Ovary (tissue), 9 donors: ENCODE data around the gene FKBP1B. TPM values are rescaled to one million over a fixed set of nuclear protein-coding genes. Genes with fewer than 3 reads are reported as not detected.
"Not testable (repeated sequence)": the region's sequence is repeated elsewhere in the genome, so short reads cannot be mapped to it uniquely, and the experiment has no call there.

Source experiments
- DNase-seq, 5 donors: peaks; one replicate each; pipeline ENCODE4 v3.0.0-alpha.2; 2019 to 2020
- H3K27ac ChIP-seq, 2 donors: fragments of 200-600 bp; one replicate each; pipeline versions ENCODE4 v1.5.1 to v1.8.0; 2019 to 2022
- H3K27me3 ChIP-seq: fragments of 200-600 bp; one replicate; pipeline ENCODE4 v1.8.0; 2022
- H3K36me3 ChIP-seq: fragments of 200-600 bp; sonication (generic); one replicate; pipeline ENCODE4 v1.5.1; 2019
- H3K4me1 ChIP-seq: one replicate; pipeline ENCODE4 v1.8.1; 2013; ENCODE audit warnings: mild to moderate bottlenecking, moderate library complexity; ENCODE audit not compliant: insufficient read depth
- H3K4me3 ChIP-seq: fragments of 200-600 bp; sonication (generic); one replicate; pipeline ENCODE4 v1.5.1; 2017
- H3K9me3 ChIP-seq, 2 donors: fragments of 200-600 bp in 1 of 2; sonication (generic) in 1 of 2; one replicate each; pipeline versions ENCODE4 v1.5.1 to v1.8.1; 2013 to 2019; ENCODE audit warnings: mild to moderate bottlenecking in 1 of 2, moderate library complexity in 1 of 2
- CTCF ChIP-seq, 3 donors: fragments of 450-650 bp in 2 of 3; fragments of 200-600 bp in 1 of 3; IDR thresholded peaks; one replicate each; pipeline versions ENCODE4 v1.5.1 to v1.8.0; 2016 to 2022; ENCODE audit warnings: antibody characterized with exemption in 3 of 3, mild to moderate bottlenecking in 1 of 3
- EP300 ChIP-seq: sonication (generic); formaldehyde crosslinking; IDR thresholded peaks from one replicate; pipeline ENCODE4 v1.6.1; 2017; ENCODE audit warnings: antibody characterized with exemption
- POLR2A ChIP-seq: fragments of 450-650 bp; IDR thresholded peaks from one replicate; pipeline ENCODE4 v1.6.1; 2017; ENCODE audit warnings: antibody characterized with exemption, mild to moderate bottlenecking, moderate library complexity
- WGBS, 3 donors: extraction: QIAGEN DNeasy Blood & Tissue Kit in 1 of 3; methylation state at CpG; one replicate each; pipeline versions ENCODE4 v1.1.5 to v1.1.7; 2013 to 2017; 5-methylcytosine and 5-hydroxymethylcytosine counted together
- intact Hi-C, 4 donors: fragments of 100-400 bp; cut with DNase I; formaldehyde crosslinking; loops; one replicate each; pipeline versions ENCODE4 v1.11.0 to v1.15.1; 2022 to 2023
- polyA plus RNA-seq, 2 donors: library from polyadenylated mRNA; stranded (reverse); fragments of 200-250 nt in 1 of 2; fragments of 350-450 nt in 1 of 2; fragmentation: Illumina TruSeq in 1 of 2; extraction: RNeasy Lipid Tissue Mini Kit (QIAGEN cat#74804) in 1 of 2; gene quantifications; one replicate each; pipeline ENCODE4 v1.2.3, GENCODE V29; 2013 to 2014
- small RNA-seq: library from RNA; depleted of rRNA; stranded (forward); fragments of <200 nt; gene quantifications from one replicate; pipeline ENCODE3, GENCODE V24; 2016
- total RNA-seq, 7 donors: library from RNA; depleted of rRNA in 2 of 7; stranded (reverse); fragments of >200 nt in 2 of 7; fragmentation: NEBNext Ultra II Directional in 3 of 7; extraction: Animal tissue kit (Norgen Biotek cat#: 25700) in 3 of 7; gene quantifications; one replicate each; pipeline versions ENCODE4 v1.1.0 to v1.2.4, GENCODE V29; 2016 to 2023
- donor health status: DM: no; HTN: no; CAD: no; lungs with moderate emphysema.
- donor health status: DM: no; HTN: no; CAD: no.
- donor health status: Bipolar disorder and iron deficiency.
- donor health status: DM: yes; HTN: yes; CAD: no.
- donor health status: DM: no; HTN: no; CAD: no.
- donor health status: DM: yes; HTN: yes; CAD: no.

Gene FKBP1B
- total and polyA plus RNA-seq, 9 donors = 3.9 to 11.0 (median 5.7) TPM

DNA sequence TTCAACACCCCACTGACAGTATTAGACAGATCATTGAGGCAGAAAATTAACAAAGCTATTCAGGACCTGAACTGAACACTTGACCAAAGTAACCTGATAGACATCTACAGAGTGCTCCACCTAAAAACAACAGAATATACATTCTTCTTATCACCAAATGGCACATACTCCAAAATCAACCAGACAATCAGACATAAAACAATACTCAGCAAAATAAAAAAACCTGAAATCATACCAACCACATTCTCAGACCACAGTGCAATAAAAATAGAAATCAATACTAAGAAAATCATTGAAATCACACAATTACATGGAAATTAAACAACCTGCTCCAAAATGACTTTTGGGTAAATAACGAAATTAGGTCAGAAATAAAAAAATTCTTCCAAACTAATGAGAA lies 57.8 kb downstream of the FKBP1B start:
- Histone ChIP-seq H3K4me1 (peaks cover 7% of the 10 kb centered on the region), H3K36me3 (no peaks in the 10 kb centered on the region), H3K27me3 (no peaks in the 10 kb centered on the region), H3K9me3 (no peaks in the 10 kb centered on the region), H3K4me3 (no peak overlapping the region), H3K27ac (no peak overlapping the region)
- no peak for DNase-seq
- no peak for TF ChIP-seq EP300
- no peak for TF ChIP-seq POLR2A
- TF ChIP-seq CTCF (IDR thresholded peaks at IDR 0.05) = no peak
- WGBS, 3 donors = 50 to 98% (median 52%) methylated on average over 1 of the region's 1 CpG
- intact Hi-C loops = no loop called here

DNA sequence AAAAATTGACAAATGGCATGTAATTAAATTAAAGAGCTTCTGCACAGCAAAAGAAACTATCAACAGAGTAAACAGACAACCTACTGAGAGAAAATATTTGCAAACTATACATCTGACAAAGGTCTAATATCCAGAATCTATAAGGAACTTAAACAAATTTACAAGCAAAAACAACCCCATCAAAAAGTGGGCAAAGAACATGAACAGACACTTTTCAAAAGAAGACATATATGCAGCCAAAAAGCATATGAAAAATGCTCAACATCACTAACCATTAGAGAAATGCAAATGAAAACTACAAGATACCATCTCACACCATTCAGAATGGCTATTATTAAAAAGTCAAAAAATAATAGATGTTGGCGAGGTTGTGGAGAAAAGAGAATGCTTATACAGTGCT lies 59.9 kb downstream of the FKBP1B start:
- H3K36me3 ChIP-seq, DNase-seq, H3K9me3 ChIP-seq, H3K4me1 ChIP-seq, intact Hi-C loops, H3K27me3 ChIP-seq, H3K27ac ChIP-seq, H3K4me3 ChIP-seq: not testable (repeated sequence)
- 95 to 100% (median 98%) methylated on average over 1 of the region's 1 CpG for WGBS, 3 donors

GRCh38 chr2:24110660-24111303 lies 61.2 kb downstream of the FKBP1B start:
- Histone ChIP-seq H3K9me3 (no peaks in the 10 kb centered on the region), H3K27me3 (no peaks in the 10 kb centered on the region), H3K27ac (no peak overlapping the region), H3K4me1 (peaks cover 7% of the 10 kb centered on the region), H3K36me3 (no peaks in the 10 kb centered on the region), H3K4me3 (no peak overlapping the region)
- DNase-seq = no peak
- intact Hi-C loops = no loop called here
- TF ChIP-seq POLR2A = no peak
- no peak for TF ChIP-seq CTCF (IDR thresholded peaks at IDR 0.05)
- TF ChIP-seq EP300 = no peak
- 69 to 77% (median 73%) methylated on average over 7 of the region's 7 CpGs for WGBS, 3 donors

- Histone ChIP-seq H3K36me3 (no peaks in the 10 kb centered on the region), H3K9me3 (no peaks in the 10 kb centered on the region), H3K4me1 (peaks cover 7% of the 10 kb centered on the region), H3K4me3 (no peak overlapping the region), H3K27me3 (no peaks in the 10 kb centered on the region), H3K27ac (no peak overlapping the region)
- intact Hi-C loops = no loop called here
- TF ChIP-seq POLR2A (no peak), EP300 (no peak), CTCF (IDR thresholded peaks at IDR 0.05) (no peak)
- WGBS, 3 donors = 8 to 20% (median 10%) methylated on average over 2 of the region's 2 CpGs
- DNase-seq = no peak
Measured at GRCh38 chr2:24111407-24111901, 61.9 kb downstream of the FKBP1B start.

Small RNA genes lying within 50 kb of the gene (small RNA-seq; reads per million reads assigned to genes)
- not detected for gene RNU6-370P

Other genes with a start within 250 kb of the FKBP1B start
- 10 to 100 TPM; 15.0 to 29.6 (median 23.6) TPM for gene ATAD2B, start 122.6 kb upstream of the FKBP1B start, total RNA-seq
- gene ATAD2B, start 122.6 kb upstream of the FKBP1B start, polyA plus RNA-seq = 1 to 10 TPM; 4.5 to 6.0 TPM
- gene UBXN2A, start 109.3 kb upstream of the FKBP1B start, total RNA-seq = 10 to 100 TPM in 6 of 7 donors, 1 to 10 TPM in 1; 10.0 to 15.8 (median 14.0) TPM
- 10 to 100 TPM in 1 of 2 donors, 1 to 10 TPM in 1; 6.0 to 16.3 TPM for gene UBXN2A, start 109.3 kb upstream of the FKBP1B start, polyA plus RNA-seq
- under 1 TPM in 3 of 7 donors, not detected in 4; 0.07 to 0.47 (median 0.15) TPM for gene MFSD2B, start 39.7 kb upstream of the FKBP1B start, total RNA-seq
- gene MFSD2B, start 39.7 kb upstream of the FKBP1B start, polyA plus RNA-seq = under 1 TPM in 1 of 2 donors, not detected in 1; 0.02 TPM
- gene WDCP, start 2.4 kb upstream of the FKBP1B start, total RNA-seq = 10 to 100 TPM in 5 of 7 donors, 1 to 10 TPM in 2; 3.8 to 16.0 (median 12.1) TPM
- gene WDCP, start 2.4 kb upstream of the FKBP1B start, polyA plus RNA-seq = 1 to 10 TPM; 4.0 to 6.7 TPM
- gene SF3B6, start 26.6 kb downstream of the FKBP1B start, total RNA-seq = 100 to 1,000 TPM in 2 of 7 donors, 10 to 100 TPM in 5; 60.6 to 145 (median 76.8) TPM
- 100 to 1,000 TPM; 115 to 120 TPM for gene SF3B6, start 26.6 kb downstream of the FKBP1B start, polyA plus RNA-seq
- 10 to 100 TPM in 4 of 7 donors, 1 to 10 TPM in 3; 1.6 to 28.1 (median 10.3) TPM for gene TP53I3, start 35.1 kb downstream of the FKBP1B start, total RNA-seq
- gene TP53I3, start 35.1 kb downstream of the FKBP1B start, polyA plus RNA-seq = 10 to 100 TPM; 10.2 to 15.1 TPM
- gene PFN4, start 73.6 kb downstream of the FKBP1B start, total RNA-seq = 1 to 10 TPM in 4 of 7 donors, under 1 TPM in 3; 0.50 to 4.4 (median 1.3) TPM
- gene PFN4, start 73.6 kb downstream of the FKBP1B start, polyA plus RNA-seq = 1 to 10 TPM in 1 of 2 donors, under 1 TPM in 1; 0.18 to 1.1 TPM
- 10 to 100 TPM; 24.6 to 76.8 (median 69.0) TPM for gene FAM228B, start 73.7 kb downstream of the FKBP1B start, total RNA-seq
- 10 to 100 TPM; 28.0 to 34.8 TPM for gene FAM228B, start 73.7 kb downstream of the FKBP1B start, polyA plus RNA-seq
- 1 to 10 TPM; 1.1 to 2.5 (median 1.8) TPM for gene FAM228A, start 125.3 kb downstream of the FKBP1B start, total RNA-seq
- gene FAM228A, start 125.3 kb downstream of the FKBP1B start, polyA plus RNA-seq = 1 to 10 TPM; 1.3 to 2.0 TPM